ENCODE data around the gene DESI1.

DNA sequence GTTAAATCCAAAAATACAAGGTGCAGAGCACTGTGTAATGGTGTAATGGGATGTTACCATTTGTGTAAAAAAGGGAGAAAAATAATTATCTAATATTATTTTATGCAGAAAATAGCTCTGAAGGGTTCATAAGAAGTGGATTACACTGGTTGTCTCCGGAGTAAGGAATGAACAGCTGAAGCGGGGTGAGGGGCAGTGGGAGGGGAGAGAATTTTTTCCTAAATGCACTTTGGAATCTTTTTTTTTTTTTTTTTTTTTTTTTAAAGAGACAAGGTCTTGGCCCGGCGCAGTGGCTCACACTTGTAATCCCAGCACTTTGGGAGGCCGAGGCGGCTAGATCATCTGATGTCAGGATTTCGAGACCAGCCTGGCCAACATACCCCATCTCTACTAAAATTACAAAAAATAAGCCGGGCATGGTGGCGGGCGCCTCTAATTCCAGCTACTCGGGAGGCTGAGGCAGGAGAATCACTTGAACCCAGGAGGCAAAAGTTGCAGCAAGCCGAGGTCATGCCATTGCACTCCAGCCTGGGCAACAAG is 69.8 kb downstream of the DESI1 start:
- TF ChIP-seq, protein P1, sequence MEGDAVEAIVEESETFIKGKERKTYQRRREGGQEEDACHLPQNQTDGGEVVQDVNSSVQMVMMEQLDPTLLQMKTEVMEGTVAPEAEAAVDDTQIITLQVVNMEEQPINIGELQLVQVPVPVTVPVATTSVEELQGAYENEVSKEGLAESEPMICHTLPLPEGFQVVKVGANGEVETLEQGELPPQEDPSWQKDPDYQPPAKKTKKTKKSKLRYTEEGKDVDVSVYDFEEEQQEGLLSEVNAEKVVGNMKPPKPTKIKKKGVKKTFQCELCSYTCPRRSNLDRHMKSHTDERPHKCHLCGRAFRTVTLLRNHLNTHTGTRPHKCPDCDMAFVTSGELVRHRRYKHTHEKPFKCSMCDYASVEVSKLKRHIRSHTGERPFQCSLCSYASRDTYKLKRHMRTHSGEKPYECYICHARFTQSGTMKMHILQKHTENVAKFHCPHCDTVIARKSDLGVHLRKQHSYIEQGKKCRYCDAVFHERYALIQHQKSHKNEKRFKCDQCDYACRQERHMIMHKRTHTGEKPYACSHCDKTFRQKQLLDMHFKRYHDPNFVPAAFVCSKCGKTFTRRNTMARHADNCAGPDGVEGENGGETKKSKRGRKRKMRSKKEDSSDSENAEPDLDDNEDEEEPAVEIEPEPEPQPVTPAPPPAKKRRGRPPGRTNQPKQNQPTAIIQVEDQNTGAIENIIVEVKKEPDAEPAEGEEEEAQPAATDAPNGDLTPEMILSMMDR (conservative IDR thresholded peaks at IDR 0.05; ENCODE audit: low read length): no peak
- TF ChIP-seq EZH2phosphoT487 (IDR thresholded peaks at IDR 0.05; ENCODE audit: borderline replicate concordance): no peak

Measured in Loucy (cell line).